Keratinocyte (primary cell): Measurements from ENCODE around the gene HS1BP3. TPM values are rescaled to one million over a fixed set of nuclear protein-coding genes. Genes with fewer than 3 reads are reported as not detected.

Experiments used
- DNase-seq: peaks from one replicate; pipeline ENCODE4 v3.0.0-alpha.2; 2011; ENCODE audit warnings: low read depth, missing footprints, low spot score
- FAIRE-seq: peaks from 2 replicates; lab custom pipeline; 2011; peaks lifted over from hg19 to GRCh38; lab: Jason Lieb, UNC
- H2AFZ ChIP-seq: 2 replicates; pipeline ENCODE4 v1.6.0; 2012; ENCODE audit warnings: low read length, control low read depth, inconsistent platforms; ENCODE audit not compliant: control insufficient read depth
- H3K27ac ChIP-seq: 2 replicates; pipeline ENCODE4 v1.5.1; 2011; ENCODE audit warnings: low read length; ENCODE audit not compliant: control insufficient read depth, insufficient read depth
- H3K27me3 ChIP-seq: 3 replicates; pipeline ENCODE4 v1.6.0; 2011; ENCODE audit warnings: low read length; ENCODE audit not compliant: control insufficient read depth, insufficient read depth; ENCODE audit errors: extremely low read depth
- H3K36me3 ChIP-seq, 2 experiments: 2 replicates in 1 of 2; 3 replicates in 1 of 2; pipeline ENCODE4 v1.5.1; 2011; ENCODE audit warnings: low read length in 2 of 2, mild to moderate bottlenecking in 1 of 2; ENCODE audit not compliant: control insufficient read depth in 2 of 2, insufficient read depth in 2 of 2; ENCODE audit errors: extremely low read depth in 1 of 2
- H3K4me1 ChIP-seq: 3 replicates; pipeline ENCODE4 v1.5.1; 2011; ENCODE audit warnings: low read length; ENCODE audit not compliant: control insufficient read depth, insufficient read depth; ENCODE audit errors: extremely low read depth
- H3K4me2 ChIP-seq: 3 replicates; pipeline ENCODE4 v1.6.0; 2011; ENCODE audit warnings: low read depth, low read length; ENCODE audit not compliant: control insufficient read depth, insufficient read depth; ENCODE audit errors: extremely low read depth
- H3K4me3 ChIP-seq, 3 experiments: fragments of 200-600 bp in 1 of 3; sonication (generic) in 1 of 3; 2 replicates in 2 of 3; 3 replicates in 1 of 3; pipeline ENCODE4 v1.5.1; 2011 to 2016; ENCODE audit warnings: low read length in 3 of 3, mild to moderate bottlenecking in 3 of 3, control low read depth in 2 of 3, inconsistent platforms in 1 of 3, low read depth in 1 of 3, mixed read lengths in 1 of 3, mixed run types in 1 of 3, moderate library complexity in 1 of 3; ENCODE audit not compliant: control insufficient read depth in 2 of 3, insufficient read depth in 2 of 3; ENCODE audit errors: extremely low read depth in 1 of 3
- H3K79me2 ChIP-seq: 2 replicates; pipeline ENCODE4 v1.6.0; 2012; ENCODE audit warnings: low read length; ENCODE audit not compliant: control insufficient read depth, insufficient read depth
- H3K9ac ChIP-seq: 3 replicates; pipeline ENCODE4 v1.6.0; 2011; ENCODE audit warnings: low read length; ENCODE audit not compliant: control insufficient read depth, insufficient read depth; ENCODE audit errors: extremely low read depth
- H3K9me1 ChIP-seq: 3 replicates; pipeline ENCODE4 v1.6.0; 2011; ENCODE audit warnings: low read length; ENCODE audit not compliant: control insufficient read depth, insufficient read depth; ENCODE audit errors: extremely low read depth
- H3K9me3 ChIP-seq: 2 replicates; pipeline ENCODE4 v1.5.1; 2012; ENCODE audit warnings: low read depth, low read length; ENCODE audit not compliant: control insufficient read depth
- H4K20me1 ChIP-seq: 3 replicates; pipeline ENCODE4 v1.6.0; 2011; ENCODE audit warnings: low read length; ENCODE audit not compliant: control insufficient read depth, insufficient read depth; ENCODE audit errors: extremely low read depth
- EZH2 ChIP-seq: IDR thresholded peaks from one replicate; pipeline ENCODE4 v1.6.1; 2012; ENCODE audit warnings: inconsistent platforms, mild to moderate bottlenecking, low read length, moderate library complexity
- dilution Hi-C: fragments of 300-500 bp; cut with MboI; formaldehyde crosslinking; loops from one replicate; pipeline ENCODE4 v1.7.0; 2020; ENCODE audit warnings: low sequenced_read_pairs; ENCODE audit not compliant: extremely low pct_ligation_motif_present
- polyA plus RNA-seq, 5 experiments: library from polyadenylated mRNA; depleted of rRNA in 3 of 5; stranded (reverse) in 3 of 5; stranded (forward) in 1 of 5; unstranded in 1 of 5; fragments of >200 nt; gene quantifications; 1 replicate in 1 of 5; 2 replicates in 3 of 5; 3 replicates in 1 of 5; pipeline versions ENCODE4 v1.2.1 to v1.2.3, GENCODE V29; 2011 to 2012; ENCODE audit warnings: missing spikeins in 2 of 5, low read depth in 1 of 5, low replicate concordance in 1 of 5
- TF ChIP-seq, protein P1 (sequence below), 3 experiments: IDR thresholded peaks in 1 of 3; conservative IDR thresholded peaks in 1 of 3; optimal IDR thresholded peaks in 1 of 3; 2 replicates in 2 of 3; 3 replicates in 1 of 3; pipeline versions ENCODE3 to v1.5.1; 2011; ENCODE audit warnings: low read length in 3 of 3, mild to moderate bottlenecking in 3 of 3, moderate library complexity in 2 of 3, control low read depth in 1 of 3, inconsistent platforms in 1 of 3; ENCODE audit not compliant: insufficient read depth in 2 of 3; ENCODE audit errors: extremely low read depth in 1 of 3

The HS1BP3 gene
- polyA plus RNA-seq, 1 donor (not counting 4 experiments of a cell fraction or from before 2014, with no cell fraction given): 18.5 TPM

DNA sequence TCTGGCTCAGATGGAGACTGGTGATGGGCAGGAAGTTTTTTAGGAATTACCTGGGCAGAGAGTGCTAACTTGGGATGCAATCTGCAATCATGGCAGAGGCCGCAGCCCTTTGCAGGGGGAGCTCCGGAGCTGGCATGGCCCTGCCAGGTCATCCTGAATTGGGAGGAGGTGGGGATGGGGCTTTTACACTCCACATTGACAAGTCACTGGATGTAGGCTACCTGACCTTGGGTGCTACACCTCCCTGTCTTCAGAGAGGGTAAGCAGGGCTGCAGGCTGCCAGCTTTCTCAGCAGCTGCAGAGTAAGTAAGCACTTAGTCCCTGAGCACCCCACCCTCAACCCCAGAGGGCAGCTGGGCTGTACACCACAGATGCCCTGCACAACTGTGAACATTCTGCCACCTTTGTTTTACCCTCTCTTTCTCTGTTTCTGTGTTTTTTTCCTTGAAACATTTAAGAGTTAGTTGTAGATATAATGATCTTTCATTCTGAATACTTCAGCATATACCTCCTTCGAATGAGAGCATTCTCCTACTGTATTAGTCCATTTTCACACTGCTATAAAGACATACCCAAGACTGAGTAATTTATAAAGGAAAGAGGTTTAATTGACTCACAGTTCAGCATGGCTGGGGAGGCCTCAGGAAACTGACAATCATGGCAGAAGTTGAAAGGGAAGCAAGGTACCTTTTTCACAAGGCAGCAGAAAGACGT, 6.8 kb upstream of the HS1BP3 start:
- no peak for DNase-seq

GRCh38 chr2:20656561-20656960, 5.7 kb upstream of the HS1BP3 start:
- H3K36me3 ChIP-seq: no peaks in the 10 kb centered on the region
- H3K4me3 ChIP-seq: no peak overlapping the region
- H3K9me1 ChIP-seq: no peaks in the 10 kb centered on the region
- no peak for FAIRE-seq
- H3K4me1 ChIP-seq: peaks cover 10% of the 10 kb centered on the region
- H2AFZ ChIP-seq: no peak overlapping the region
- H4K20me1 ChIP-seq: no peaks in the 10 kb centered on the region
- TF ChIP-seq, protein P1, sequence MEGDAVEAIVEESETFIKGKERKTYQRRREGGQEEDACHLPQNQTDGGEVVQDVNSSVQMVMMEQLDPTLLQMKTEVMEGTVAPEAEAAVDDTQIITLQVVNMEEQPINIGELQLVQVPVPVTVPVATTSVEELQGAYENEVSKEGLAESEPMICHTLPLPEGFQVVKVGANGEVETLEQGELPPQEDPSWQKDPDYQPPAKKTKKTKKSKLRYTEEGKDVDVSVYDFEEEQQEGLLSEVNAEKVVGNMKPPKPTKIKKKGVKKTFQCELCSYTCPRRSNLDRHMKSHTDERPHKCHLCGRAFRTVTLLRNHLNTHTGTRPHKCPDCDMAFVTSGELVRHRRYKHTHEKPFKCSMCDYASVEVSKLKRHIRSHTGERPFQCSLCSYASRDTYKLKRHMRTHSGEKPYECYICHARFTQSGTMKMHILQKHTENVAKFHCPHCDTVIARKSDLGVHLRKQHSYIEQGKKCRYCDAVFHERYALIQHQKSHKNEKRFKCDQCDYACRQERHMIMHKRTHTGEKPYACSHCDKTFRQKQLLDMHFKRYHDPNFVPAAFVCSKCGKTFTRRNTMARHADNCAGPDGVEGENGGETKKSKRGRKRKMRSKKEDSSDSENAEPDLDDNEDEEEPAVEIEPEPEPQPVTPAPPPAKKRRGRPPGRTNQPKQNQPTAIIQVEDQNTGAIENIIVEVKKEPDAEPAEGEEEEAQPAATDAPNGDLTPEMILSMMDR (optimal IDR thresholded peaks at IDR 0.05 in 1 of 3, IDR thresholded peaks at IDR 0.05 in 1 of 3, conservative IDR thresholded peaks at IDR 0.05 in 1 of 3; ENCODE audit: extremely low read depth in 1 of 3, insufficient read depth in 2 of 3, low read length in 3 of 3): no peak
- TF ChIP-seq EZH2: no peak
- H3K4me2 ChIP-seq: no peak overlapping the region
- peaks cover 5% of the 10 kb centered on the region for H3K27me3 ChIP-seq
- no peak overlapping the region for H3K9ac ChIP-seq
- no peaks in the 10 kb centered on the region for H3K9me3 ChIP-seq
- H3K27ac ChIP-seq: no peak overlapping the region
- dilution Hi-C loops: no loop called here
- H3K79me2 ChIP-seq: no peaks in the 10 kb centered on the region
- no peak for DNase-seq

More for the DNA sequence above, 6.8 kb upstream of the HS1BP3 start:
- H4K20me1 ChIP-seq: no peaks in the 10 kb centered on the region
- no peaks in the 10 kb centered on the region for H3K79me2 ChIP-seq
- H3K4me1 ChIP-seq: peaks cover 9% of the 10 kb centered on the region
- no peak overlapping the region for H3K9ac ChIP-seq
- TF ChIP-seq EZH2: no peak
- TF ChIP-seq, protein P1 (optimal IDR thresholded peaks at IDR 0.05 in 1 of 3, IDR thresholded peaks at IDR 0.05 in 1 of 3, conservative IDR thresholded peaks at IDR 0.05 in 1 of 3; ENCODE audit: extremely low read depth in 1 of 3, insufficient read depth in 2 of 3, low read length in 3 of 3): no peak
- no peak overlapping the region for H3K4me3 ChIP-seq
- H2AFZ ChIP-seq: no peak overlapping the region
- H3K27ac ChIP-seq: no peak overlapping the region
- no peak for FAIRE-seq
- dilution Hi-C loops: no loop called here
- no peak overlapping the region for H3K4me2 ChIP-seq
- H3K27me3 ChIP-seq: peaks cover 14% of the 10 kb centered on the region
- no peaks in the 10 kb centered on the region for H3K9me1 ChIP-seq
- H3K9me3 ChIP-seq: no peaks in the 10 kb centered on the region
- no peaks in the 10 kb centered on the region for H3K36me3 ChIP-seq
